HEK293T (cell line): ENCODE data around the gene SLC6A13.

Experiments used
- BHLHE40 ChIP-seq: fragments of 450-650 bp; IDR thresholded peaks from 2 replicates; pipeline ENCODE4 v1.6.1; 2016; ENCODE audit warnings: mild to moderate bottlenecking, moderate library complexity, borderline replicate concordance
- FOXA1 ChIP-seq: fragments of 450-650 bp; IDR thresholded peaks from 2 replicates; pipeline ENCODE4 v1.6.1; 2016; ENCODE audit warnings: mild to moderate bottlenecking
- FOXM1 ChIP-seq: fragments of 450-650 bp; IDR thresholded peaks from 2 replicates; pipeline ENCODE4 v1.6.1; 2017; ENCODE audit warnings: mild to moderate bottlenecking, borderline replicate concordance
- PKNOX1 ChIP-seq: fragments of 450-650 bp; IDR thresholded peaks from 2 replicates; pipeline ENCODE4 v1.6.1; 2016
- SP1 ChIP-seq: fragments of 450-650 bp; IDR thresholded peaks from 2 replicates; pipeline ENCODE4 v1.6.1; 2017

GRCh38 chr12:218728-219590 is 43.7 kb downstream of the SLC6A13 start:
- TF ChIP-seq BHLHE40 (no peak), SP1 (no peak), FOXA1 (no peak), FOXM1 (no peak), PKNOX1 (no peak)
